ENCODE results near the gene ARL10.
"Not testable (repeated sequence)": the region's sequence is repeated elsewhere in the genome, so short reads cannot be mapped to it uniquely, and the experiment has no call there.

Gene ARL10

GRCh38 chr5:176388444-176389134, 23.3 kb downstream of the ARL10 start, which contains the start of the genes HIGD2A and NOP16:
TSS of gene HIGD2A (plus strand) at chr5:176388751. CDS start at chr5:176388820, 69 bp downstream.
TSS of gene NOP16 (minus strand) at chr5:176388598. CDS start at chr5:176388539, 59 bp downstream.
- peak; percentile 100 for DNase-seq (ENCODE audit: low read depth, low spot score)

GRCh38 chr5:176389135-176390123, 24.1 kb downstream of the ARL10 start:
- DNase-seq (ENCODE audit: low read depth, low spot score): no peak

- no peak for DNase-seq (ENCODE audit: low read depth, low spot score)
Observed at GRCh38 chr5:176391479-176391878, 26.2 kb downstream of the ARL10 start.

- DNase-seq (ENCODE audit: low read depth, low spot score): no peak
Observed at GRCh38 chr5:176391999-176392398, 26.7 kb downstream of the ARL10 start.

- DNase-seq (ENCODE audit: low read depth, low spot score): no peak
Observed at GRCh38 chr5:176392526-176392925, 27.2 kb downstream of the ARL10 start.

GRCh38 chr5:176394096-176394495, 28.8 kb downstream of the ARL10 start:
- no peak for DNase-seq (ENCODE audit: low read depth, low spot score)

GRCh38 chr5:176394881-176395675, 29.8 kb downstream of the ARL10 start:
- no peak for DNase-seq (ENCODE audit: low read depth, low spot score)

GRCh38 chr5:176396330-176396729, 31.0 kb downstream of the ARL10 start:
- no peak for DNase-seq (ENCODE audit: low read depth, low spot score)

- no peak for DNase-seq (ENCODE audit: low read depth, low spot score)
Observed at GRCh38 chr5:176397736-176398420, 32.6 kb downstream of the ARL10 start.

- DNase-seq (ENCODE audit: low read depth, low spot score): no peak
Observed at GRCh38 chr5:176400382-176401156, 35.3 kb downstream of the ARL10 start.

GRCh38 chr5:176401281-176402205, 36.3 kb downstream of the ARL10 start:
- no peak for DNase-seq (ENCODE audit: low read depth, low spot score)

GRCh38 chr5:176405656-176406435, 40.6 kb downstream of the ARL10 start:
- no peak for DNase-seq (ENCODE audit: low read depth, low spot score)

- DNase-seq (ENCODE audit: low read depth, low spot score): no peak
Observed at GRCh38 chr5:176406436-176407052, 41.3 kb downstream of the ARL10 start.

GRCh38 chr5:176407456-176408251, 42.4 kb downstream of the ARL10 start:
- DNase-seq (ENCODE audit: low read depth, low spot score): no peak

GRCh38 chr5:176408252-176408573, 42.9 kb downstream of the ARL10 start:
- not testable (repeated sequence) for DNase-seq (ENCODE audit: low read depth, low spot score)

GRCh38 chr5:176408590-176408989, 43.3 kb downstream of the ARL10 start:
- DNase-seq (ENCODE audit: low read depth, low spot score): no peak

- DNase-seq (ENCODE audit: low read depth, low spot score): no peak
Observed at GRCh38 chr5:176409765-176410164, 44.5 kb downstream of the ARL10 start.

Data from activated naive CD8-positive, alpha-beta T cell treated with anti-CD3 and anti-CD28 coated beads, Interleukin-2, amount 50 U/mL, for 16 hours (primary cell).